Measurements from ENCODE around the gene KATNBL1. TPM values are rescaled to one million over a fixed set of nuclear protein-coding genes. Genes with fewer than 3 reads are reported as not detected.

Gene KATNBL1
- total RNA-seq, 1 experiment from 2014 or later = 46.8 TPM

DNA sequence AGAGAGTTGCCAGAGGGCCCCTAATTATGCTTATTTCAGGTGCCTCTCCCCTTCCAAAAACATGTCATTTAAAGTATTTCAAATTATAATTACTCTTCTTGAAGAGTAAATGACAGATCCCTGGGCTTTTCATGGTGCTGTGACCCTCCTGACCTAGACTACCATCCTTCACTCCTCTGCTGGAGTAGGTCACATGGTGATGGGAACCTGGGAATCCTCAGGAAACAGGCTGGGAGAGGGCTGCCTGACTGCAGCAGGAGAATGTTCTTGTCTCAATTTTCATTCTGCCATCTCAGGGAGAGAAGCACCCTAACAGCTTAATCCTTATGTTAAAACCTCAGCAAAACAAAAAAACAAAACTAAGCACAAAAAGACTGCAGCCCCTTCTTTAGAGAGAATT is 83.4 kb downstream of the KATNBL1 start:
- no peaks in the 10 kb centered on the region for H3K79me2 ChIP-seq (ENCODE audit: insufficient read depth, low read length)
- Mint-ChIP-seq H3K4me1 (peaks cover 11 to 12% of the 10 kb centered on the region in 2 experiments), H3K27ac (peak overlapping the region; percentile 21 to 83 (median 56); a peak in 1 of 7 replicates), H3K36me3 (ENCODE audit: insufficient read depth in 1 of 3, low read depth in 3 of 3) (no peaks in the 10 kb centered on the region; a peak in 1 of 7 replicates), H3K4me3 (no peak overlapping the region), H3K27me3 (ENCODE audit: low read depth) (peaks cover 4% of the 10 kb centered on the region), H3K9me3 (no peaks in the 10 kb centered on the region; a peak in 1 of 5 replicates)
- H3K79me1 ChIP-seq (ENCODE audit: insufficient read depth, low read depth, low read length, poor library complexity, severe bottlenecking) = no peaks in the 10 kb centered on the region
- no peak overlapping the region for H3K14ac ChIP-seq (ENCODE audit: insufficient read depth, low read length)
- no peak overlapping the region for H3T11ph ChIP-seq (ENCODE audit: low read length)
- H3K23ac ChIP-seq (ENCODE audit: insufficient read length, low read depth, low read length) = no peak overlapping the region
- no peak overlapping the region for H3K56ac ChIP-seq (ENCODE audit: insufficient read length, low read depth, low read length)
- no peak overlapping the region for H2BK5ac ChIP-seq (ENCODE audit: insufficient read length, low read length)
- H4K20me1 ChIP-seq (ENCODE audit: control insufficient read depth, insufficient read depth, insufficient read length) = no peaks in the 10 kb centered on the region
- H3K9ac ChIP-seq (ENCODE audit: extremely low read depth, insufficient read length, low read length) = no peak overlapping the region
- no peak overlapping the region for H4K91ac ChIP-seq (ENCODE audit: insufficient read length, low read depth, low read length)
- no peak for DNase-seq
- H3K4me1 ChIP-seq (ENCODE audit: insufficient read depth, low read length) = no peaks in the 10 kb centered on the region
- no peak overlapping the region for H2AFZ ChIP-seq (ENCODE audit: low read length)
- no peak overlapping the region for H2BK20ac ChIP-seq (ENCODE audit: low read depth, low read length, poor library complexity, severe bottlenecking)
- no peaks in the 10 kb centered on the region for H3K9me3 ChIP-seq (ENCODE audit: control insufficient read depth, low read depth, low read length)
- H3K27ac ChIP-seq (ENCODE audit: insufficient read length, low read depth, low read length) = no peak overlapping the region
- no peak overlapping the region for H2BK120ac ChIP-seq (ENCODE audit: low read depth, low read length, poor library complexity, severe bottlenecking)
- no peak overlapping the region for H3K4ac ChIP-seq (ENCODE audit: low read depth, low read length)
- H2BK12ac ChIP-seq (ENCODE audit: insufficient read length, low read depth, low read length) = no peak overlapping the region
- TF ChIP-seq, protein P1, sequence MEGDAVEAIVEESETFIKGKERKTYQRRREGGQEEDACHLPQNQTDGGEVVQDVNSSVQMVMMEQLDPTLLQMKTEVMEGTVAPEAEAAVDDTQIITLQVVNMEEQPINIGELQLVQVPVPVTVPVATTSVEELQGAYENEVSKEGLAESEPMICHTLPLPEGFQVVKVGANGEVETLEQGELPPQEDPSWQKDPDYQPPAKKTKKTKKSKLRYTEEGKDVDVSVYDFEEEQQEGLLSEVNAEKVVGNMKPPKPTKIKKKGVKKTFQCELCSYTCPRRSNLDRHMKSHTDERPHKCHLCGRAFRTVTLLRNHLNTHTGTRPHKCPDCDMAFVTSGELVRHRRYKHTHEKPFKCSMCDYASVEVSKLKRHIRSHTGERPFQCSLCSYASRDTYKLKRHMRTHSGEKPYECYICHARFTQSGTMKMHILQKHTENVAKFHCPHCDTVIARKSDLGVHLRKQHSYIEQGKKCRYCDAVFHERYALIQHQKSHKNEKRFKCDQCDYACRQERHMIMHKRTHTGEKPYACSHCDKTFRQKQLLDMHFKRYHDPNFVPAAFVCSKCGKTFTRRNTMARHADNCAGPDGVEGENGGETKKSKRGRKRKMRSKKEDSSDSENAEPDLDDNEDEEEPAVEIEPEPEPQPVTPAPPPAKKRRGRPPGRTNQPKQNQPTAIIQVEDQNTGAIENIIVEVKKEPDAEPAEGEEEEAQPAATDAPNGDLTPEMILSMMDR (conservative IDR thresholded peaks at IDR 0.05) = no peak
- H2AK5ac ChIP-seq (ENCODE audit: insufficient read length, low read length) = no peak overlapping the region
- no peaks in the 10 kb centered on the region for H3K23me2 ChIP-seq (ENCODE audit: insufficient read length, low read depth, low read length, poor library complexity, severe bottlenecking)
- H2BK15ac ChIP-seq (ENCODE audit: low read depth, low read length) = no peak overlapping the region
- no peaks in the 10 kb centered on the region for H3K27me3 ChIP-seq (ENCODE audit: insufficient read depth, low read length)
- no peak overlapping the region for H4K8ac ChIP-seq (replicated peaks; ENCODE audit: insufficient read length, low read depth, low read length)
- H3K4me2 ChIP-seq (ENCODE audit: insufficient read depth, insufficient read length, low read length) = no peak overlapping the region
- H4K5ac ChIP-seq (ENCODE audit: insufficient read length, low read depth, low read length) = no peak overlapping the region
- H3K18ac ChIP-seq (ENCODE audit: insufficient read length, low read depth, low read length) = no peak overlapping the region

Measured in H9 (cell line).